ENCODE results near the gene CST9L.

DNA sequence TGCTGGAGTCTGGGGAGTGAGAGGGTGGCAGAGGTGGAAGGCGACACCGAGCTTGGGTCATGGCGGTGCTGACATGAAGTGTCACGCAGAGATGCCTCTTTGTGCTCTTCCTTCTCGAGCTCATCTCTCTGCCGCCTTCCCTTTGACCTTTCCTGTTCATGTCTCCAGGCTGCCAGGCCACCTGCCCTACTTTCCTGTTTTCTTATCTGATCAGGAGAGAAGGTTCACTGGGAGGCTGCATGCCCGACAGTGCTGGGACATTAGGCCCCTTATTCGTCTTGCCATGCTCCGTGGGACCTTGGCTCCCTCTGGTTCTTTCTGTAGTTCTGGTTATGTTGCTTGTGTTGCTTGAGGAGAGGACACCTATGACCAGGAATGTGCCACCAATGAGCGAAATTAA lies 44.1 kb downstream of the CST9L start:
- TF ChIP-seq, protein P1, sequence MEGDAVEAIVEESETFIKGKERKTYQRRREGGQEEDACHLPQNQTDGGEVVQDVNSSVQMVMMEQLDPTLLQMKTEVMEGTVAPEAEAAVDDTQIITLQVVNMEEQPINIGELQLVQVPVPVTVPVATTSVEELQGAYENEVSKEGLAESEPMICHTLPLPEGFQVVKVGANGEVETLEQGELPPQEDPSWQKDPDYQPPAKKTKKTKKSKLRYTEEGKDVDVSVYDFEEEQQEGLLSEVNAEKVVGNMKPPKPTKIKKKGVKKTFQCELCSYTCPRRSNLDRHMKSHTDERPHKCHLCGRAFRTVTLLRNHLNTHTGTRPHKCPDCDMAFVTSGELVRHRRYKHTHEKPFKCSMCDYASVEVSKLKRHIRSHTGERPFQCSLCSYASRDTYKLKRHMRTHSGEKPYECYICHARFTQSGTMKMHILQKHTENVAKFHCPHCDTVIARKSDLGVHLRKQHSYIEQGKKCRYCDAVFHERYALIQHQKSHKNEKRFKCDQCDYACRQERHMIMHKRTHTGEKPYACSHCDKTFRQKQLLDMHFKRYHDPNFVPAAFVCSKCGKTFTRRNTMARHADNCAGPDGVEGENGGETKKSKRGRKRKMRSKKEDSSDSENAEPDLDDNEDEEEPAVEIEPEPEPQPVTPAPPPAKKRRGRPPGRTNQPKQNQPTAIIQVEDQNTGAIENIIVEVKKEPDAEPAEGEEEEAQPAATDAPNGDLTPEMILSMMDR (conservative IDR thresholded peaks at IDR 0.05), result no peak
- no peak for TF ChIP-seq EZH2 (IDR thresholded peaks at IDR 0.05; ENCODE audit: low read depth)
